GM12878 (cell line): ENCODE measurements around the gene PFDN4. TPM values are rescaled to one million over a fixed set of nuclear protein-coding genes. Genes with fewer than 3 reads are reported as not detected.

Source experiments
- ATAC-seq: fragments of 200-7000 bp; cut with Tn5 transposase; 3 replicates; pipeline ENCODE4 v1.9.1; 2020; ENCODE audit warnings: mild to moderate bottlenecking, moderate library complexity
- BruUV-seq: library from RNA; stranded (reverse); fragments of 400-500 nt; replicated peaks from 2 replicates; lab custom pipeline; 2021; lab: Mats Ljungman, UMichigan
- CTCF ChIA-PET: fragments of 300-600 bp; sonication (Branson Sonifier 250); formaldehyde crosslinking; extraction: SDS; loops from one replicate; lab custom pipeline; 2021; ENCODE audit warnings: inconsistent platforms; lab: Yijun Ruan, JAX
- POLR2A ChIA-PET: fragments of 350-600 bp; formaldehyde crosslinking; extraction: SDS; loops from one replicate; lab custom pipeline; 2021; ENCODE audit warnings: inconsistent platforms; lab: Charles Lee
- RAD21 ChIA-PET: fragments of 300-600 bp; sonication (Branson Sonifier 250); formaldehyde crosslinking; loops from one replicate; lab custom pipeline; 2023; ENCODE audit warnings: antibody characterized with exemption; ENCODE audit not compliant: unreplicated experiment; lab: Charles Lee
- SMC1A ChIA-PET: fragments of 300-600 bp; sonication (Branson Sonifier 250); formaldehyde crosslinking; loops from one replicate; lab custom pipeline; 2023; ENCODE audit not compliant: unreplicated experiment, uncharacterized antibody; lab: Charles Lee
- DNase-seq: peaks from one replicate; pipeline ENCODE4 v3.0.0-alpha.2; 2011; ENCODE audit warnings: low read depth, low spot score
- FAIRE-seq: peaks from 3 replicates; lab custom pipeline; 2011; peaks lifted over from hg19 to GRCh38; lab: Jason Lieb, UNC
- H2AFZ ChIP-seq: 2 replicates; pipeline ENCODE4 v1.6.0; 2011; ENCODE audit warnings: low read depth, low read length, control low read depth; ENCODE audit not compliant: control insufficient read depth
- H3K27ac ChIP-seq: 2 replicates; pipeline ENCODE4 v1.5.1; 2011; ENCODE audit warnings: control low read depth; ENCODE audit not compliant: control insufficient read depth, insufficient read depth
- H3K27me3 ChIP-seq, 2 experiments: replicated peaks in 1 of 2; 2 replicates each; pipeline versions ENCODE4 v1.6.0 to v1.6.1; 2011; ENCODE audit warnings: low read length in 1 of 2; ENCODE audit not compliant: control insufficient read depth in 2 of 2, insufficient read depth in 2 of 2
- H3K36me3 ChIP-seq, 2 experiments: 2 replicates each; pipeline ENCODE4 v1.5.1; 2011; ENCODE audit warnings: low read length in 1 of 2; ENCODE audit not compliant: control insufficient read depth in 2 of 2, insufficient read depth in 2 of 2
- H3K4me1 ChIP-seq: 2 replicates; pipeline ENCODE4 v1.6.1; 2011; ENCODE audit warnings: mild to moderate bottlenecking, low read length, moderate library complexity, mixed read lengths; ENCODE audit not compliant: control insufficient read depth, insufficient read depth
- H3K4me2 ChIP-seq: 2 replicates; pipeline ENCODE4 v1.6.0; 2011; ENCODE audit warnings: control low read depth; ENCODE audit not compliant: control insufficient read depth, insufficient read depth
- H3K4me3 ChIP-seq: fragments of 200-600 bp; sonication (generic); 2 replicates; pipeline ENCODE4 v1.5.1; 2016
- H3K79me2 ChIP-seq: 2 replicates; pipeline ENCODE4 v1.6.0; 2011; ENCODE audit warnings: low read length; ENCODE audit not compliant: control insufficient read depth, insufficient read depth
- H3K9ac ChIP-seq: 2 replicates; pipeline ENCODE4 v1.8.0; 2011; ENCODE audit warnings: low read length, control low read depth, mixed read lengths; ENCODE audit not compliant: control insufficient read depth, insufficient read depth
- H3K9me3 ChIP-seq: replicated peaks from 3 replicates; pipeline ENCODE4 v1.5.1; 2011; ENCODE audit warnings: mild to moderate bottlenecking, low read length; ENCODE audit not compliant: control insufficient read depth, insufficient read depth
- H4K20me1 ChIP-seq: 2 replicates; pipeline ENCODE4 v1.6.0; 2011; ENCODE audit not compliant: control insufficient read depth, insufficient read depth
- MTA3 ChIP-seq: IDR thresholded peaks from 2 replicates; pipeline ENCODE4 v1.6.1; 2012; ENCODE audit warnings: low read length, inconsistent platforms, borderline replicate concordance
- RUNX3 ChIP-seq: IDR thresholded peaks from 2 replicates; pipeline ENCODE4 v1.6.1; 2012; ENCODE audit warnings: low read length, inconsistent platforms
- ZBTB11 ChIP-seq: fragments of 450-650 bp; formaldehyde crosslinking; IDR thresholded peaks from 2 replicates; pipeline ENCODE4 v1.5.0; 2022; ENCODE audit warnings: mild to moderate bottlenecking, missing genetic modification characterization
- WGBS: methylation state at CpG from one replicate; pipeline ENCODE4 v1.1.6; 2016; ENCODE audit warnings: low lambda C conversion rate; ENCODE audit not compliant: insufficient replicate concordance, insufficient coverage; ENCODE audit errors: missing lambda C conversion rate; 5-methylcytosine and 5-hydroxymethylcytosine counted together
- in situ Hi-C: fragments of 300-500 bp; cut with MboI; formaldehyde crosslinking; loops from 9 replicates; pipeline ENCODE4 v1.14.3; 2018; ENCODE audit warnings: mixed read lengths
- intact Hi-C: fragments of 100-400 bp; cut with micrococcal nuclease; formaldehyde crosslinking; loops from one replicate; pipeline ENCODE4 v1.14.2; 2022; ENCODE audit not compliant: unreplicated experiment
- polyA plus RNA-seq, 11 experiments: library from polyadenylated mRNA; depleted of rRNA in 4 of 11; unstranded in 6 of 11; stranded (reverse) in 5 of 11; fragments of >200 nt; fragmentation: Nextera tagmentation in 4 of 11; fragmentation: Illumina TruSeq in 1 of 11; extraction: Ambion mirVana in 4 of 11; extraction: Trizol in 1 of 11; gene quantifications; 1 replicate in 1 of 11; 2 replicates in 10 of 11; pipeline versions ENCODE4 v1.2.1 to v1.2.3, GENCODE V29; 2011 to 2016; ENCODE audit warnings: inconsistent platforms in 2 of 11, missing spikeins in 2 of 11, low read depth in 1 of 11
- total RNA-seq, 4 experiments: library from RNA; depleted of rRNA in 3 of 4; stranded (reverse); fragments of >200 nt in 3 of 4; fragmentation: Illumina TruSeq in 1 of 4; extraction: Trizol in 1 of 4; gene quantifications; 2 replicates each; pipeline versions ENCODE4 v1.2.1 to v1.2.3, GENCODE V29; 2013 to 2021

The PFDN4 gene
- total and polyA plus RNA-seq, 10 of the 15 experiments (the other 5 are each of a cell fraction or from before 2014, with no cell fraction given), result 36.9 to 136 (median 82.8) TPM

- peaks cover 0 to 2% of the 10 kb centered on the region in 2 experiments; a peak in 2 of 4 replicates for H3K36me3 ChIP-seq
- H3K27ac ChIP-seq, result no peak overlapping the region
- ChIA-PET RAD21 (no interaction called here), POLR2A (no interaction called here), SMC1A (no interaction called here), CTCF (interaction anchor here (0.7 to 2.6 kb wide), 2 partner anchors 12 to 427 kb away, joined by 3 to 15 read pairs; no protein-coding TSS in a partner anchor)
- no peaks in the 10 kb centered on the region for H3K4me1 ChIP-seq
- no peaks in the 10 kb centered on the region for H4K20me1 ChIP-seq
- H3K27me3 ChIP-seq, result no peaks in the 10 kb centered on the region
- in situ Hi-C loops, result loop anchor here (5.0 kb wide), 1 partner anchor 427 kb away; no protein-coding TSS in a partner anchor
- no peak overlapping the region for H3K4me3 ChIP-seq
- no peak for TF ChIP-seq ZBTB11 (CRISPR knock-in tag)
- TF ChIP-seq RUNX3, result no peak
- no peak for TF ChIP-seq MTA3
- ATAC-seq, result no peak
- WGBS, result 92% methylated on average over 6 of the region's 6 CpGs
- H2AFZ ChIP-seq, result no peak overlapping the region
- no peaks in the 10 kb centered on the region for H3K79me2 ChIP-seq
- no peak for FAIRE-seq
- no peak overlapping the region for H3K9ac ChIP-seq
- intact Hi-C loops, result loop anchor here (1.0 kb wide), 1 partner anchor 426 kb away; no protein-coding TSS in a partner anchor
- DNase-seq, result no peak
- no TSS peak for BruUV-seq
- no peaks in the 10 kb centered on the region for H3K9me3 ChIP-seq
- no peak overlapping the region for H3K4me2 ChIP-seq
These were observed 12.8 kb downstream of the PFDN4 start for GRCh38 chr20:54220722-54221121.
